ENCODE results near the gene NMT2. TPM values are rescaled to one million over a fixed set of nuclear protein-coding genes. Genes with fewer than 3 reads are reported as not detected.

Gene NMT2
- total and polyA plus RNA-seq, 10 of the 15 experiments (the other 5 are each of a cell fraction or from before 2014, with no cell fraction given): 4.9 to 12.0 (median 9.2) TPM

DNA sequence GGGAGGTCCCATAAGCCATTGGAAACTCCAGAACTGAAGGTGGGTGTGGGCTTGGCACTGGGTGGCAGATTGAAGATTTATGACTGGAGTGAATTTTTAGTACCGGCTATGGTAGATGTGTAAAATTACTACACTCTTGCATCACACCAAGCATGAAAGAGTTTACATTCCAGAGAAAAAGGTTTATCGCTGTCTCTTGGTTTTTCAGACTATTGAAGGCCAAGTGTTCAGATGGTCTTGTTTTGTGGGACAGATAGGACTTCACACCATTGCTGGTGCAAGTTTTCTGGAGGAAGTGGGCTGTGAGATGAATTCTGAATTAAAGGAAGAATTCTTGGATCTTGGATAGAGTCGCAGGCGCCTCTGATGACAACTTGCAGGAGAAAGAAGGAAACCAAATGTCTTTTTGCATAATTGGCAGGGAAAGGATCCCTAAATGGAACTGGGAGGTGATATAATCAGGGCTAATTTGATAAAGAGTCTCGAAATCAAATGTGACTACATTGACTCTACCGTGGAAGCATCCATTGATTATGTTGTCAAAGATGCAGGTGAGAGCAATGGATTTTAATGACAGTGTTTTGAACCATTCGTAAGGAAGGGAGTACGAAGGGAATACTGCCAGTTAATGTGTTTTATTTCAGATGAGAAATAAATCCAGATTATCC lies 14.2 kb upstream of the NMT2 start (continued):
- TF ChIP-seq EP300 (IDR thresholded peaks at IDR 0.05; ENCODE audit: borderline replicate concordance in 1 of 2, control insufficient read depth in 1 of 2, low read depth in 2 of 2, low read length in 2 of 2) (no peak), NRF1 (conservative IDR thresholded peaks at IDR 0.05; ENCODE audit: low read depth, low read length) (no peak)

- H2AFZ ChIP-seq (ENCODE audit: control insufficient read depth, low read depth, low read length): no peak overlapping the region
- H3K79me2 ChIP-seq (ENCODE audit: control insufficient read depth, insufficient read depth, low read length): no peaks in the 10 kb centered on the region
- no TSS peak for BruUV-seq (replicated peaks)
- ChIA-PET CTCF (interaction anchor here (1.0 kb wide), 1 partner anchor 60 kb away, joined by 3 read pairs; no protein-coding TSS in a partner anchor), SMC1A (ENCODE audit: uncharacterized antibody, unreplicated experiment) (no interaction called here), POLR2A (no interaction called here), RAD21 (ENCODE audit: unreplicated experiment) (no interaction called here)
- intact Hi-C loops (cut with micrococcal nuclease; ENCODE audit: unreplicated experiment) (no loop called here), in situ Hi-C loops (cut with MboI) (no loop called here)
- no peaks in the 10 kb centered on the region for H3K4me1 ChIP-seq (ENCODE audit: control insufficient read depth, insufficient read depth, low read length)
- DNase-seq (ENCODE audit: low read depth, low spot score) (no peak), ATAC-seq (no peak), FAIRE-seq (no peak)
- TF ChIP-seq ASH2L (IDR thresholded peaks at IDR 0.05; ENCODE audit: borderline replicate concordance, low read depth) (no peak), RCOR1 (conservative IDR thresholded peaks at IDR 0.05; ENCODE audit: low read depth, low read length) (no peak), ATF3 (IDR thresholded peaks at IDR 0.05; ENCODE audit: borderline replicate concordance, extremely low read depth, low read depth, low read length) (no peak), CREM (IDR thresholded peaks at IDR 0.05; ENCODE audit: low read depth) (no peak), RB1 (IDR thresholded peaks at IDR 0.05; ENCODE audit: borderline replicate concordance) (no peak), SIX5 (IDR thresholded peaks at IDR 0.05; ENCODE audit: low read depth, low read length, severe bottlenecking) (no peak), KDM1A (IDR thresholded peaks at IDR 0.05; ENCODE audit: borderline replicate concordance) (no peak)
- H3K27me3 ChIP-seq (replicated peaks in 1 of 2; ENCODE audit: control insufficient read depth in 2 of 2, insufficient read depth in 2 of 2, low read length in 1 of 2): no peaks in the 10 kb centered on the region; a peak in 1 of 4 replicates
- no peak overlapping the region for H3K27ac ChIP-seq (ENCODE audit: control insufficient read depth, insufficient read depth)
- 4% methylated on average over 2 of the region's 2 CpGs for WGBS (ENCODE audit: insufficient coverage, insufficient replicate concordance, low lambda C conversion rate, missing lambda C conversion rate)
- no peaks in the 10 kb centered on the region for H3K36me3 ChIP-seq (ENCODE audit: control insufficient read depth in 2 of 2, insufficient read depth in 2 of 2, low read length in 1 of 2)
- no peak overlapping the region for H3K4me3 ChIP-seq
- no peak overlapping the region for H3K9ac ChIP-seq (ENCODE audit: control insufficient read depth, insufficient read depth, low read length)
- no peak overlapping the region for H3K4me2 ChIP-seq (ENCODE audit: control insufficient read depth, insufficient read depth)
- H4K20me1 ChIP-seq (ENCODE audit: control insufficient read depth, insufficient read depth): no peaks in the 10 kb centered on the region
- H3K9me3 ChIP-seq (replicated peaks; ENCODE audit: control insufficient read depth, insufficient read depth, low read length): no peaks in the 10 kb centered on the region; the same call in 2 of the 3 replicates
Observed at GRCh38 chr10:15181576-15182156, 13.2 kb upstream of the NMT2 start.

Data from GM12878 (cell line).